HG03097 (cell line): ENCODE results near the gene GNB1.

Experiments
- ATAC-seq: cut with Tn5 transposase; IDR thresholded peaks from one replicate; pipeline ENCODE4 v1.9.1; 2021; ENCODE audit not compliant: unreplicated experiment, low FRiP score

Gene GNB1

GRCh38 chr1:1832820-1833219 is 58.1 kb downstream of the GNB1 start:
- no peak for ATAC-seq

GRCh38 chr1:1832166-1832565 is 58.7 kb downstream of the GNB1 start:
- ATAC-seq = no peak

GRCh38 chr1:1827089-1827848 is 63.6 kb downstream of the GNB1 start:
- ATAC-seq = no peak

- ATAC-seq = no peak
Observed at GRCh38 chr1:1826356-1827088, 64.4 kb downstream of the GNB1 start.

- no peak for ATAC-seq
Observed at GRCh38 chr1:1825217-1825616, 65.7 kb downstream of the GNB1 start.

- ATAC-seq = no peak
Observed at GRCh38 chr1:1819762-1820161, 71.1 kb downstream of the GNB1 start.

GRCh38 chr1:1817221-1817620 is 73.7 kb downstream of the GNB1 start:
- ATAC-seq = no peak

GRCh38 chr1:1815606-1816281 is 75.1 kb downstream of the GNB1 start:
- ATAC-seq = no peak

- ATAC-seq = no peak
Observed at GRCh38 chr1:1809489-1809888, 81.4 kb downstream of the GNB1 start.

- ATAC-seq = no peak
Observed at GRCh38 chr1:1808206-1808605, 82.7 kb downstream of the GNB1 start.

GRCh38 chr1:1806890-1807289 is 84.0 kb downstream of the GNB1 start:
- no peak for ATAC-seq

- no peak for ATAC-seq
Observed at GRCh38 chr1:1804301-1804700, 86.6 kb downstream of the GNB1 start.

GRCh38 chr1:1802871-1803270 is 88.0 kb downstream of the GNB1 start:
- no peak for ATAC-seq

GRCh38 chr1:1799716-1800115 is 91.2 kb downstream of the GNB1 start:
- peak; percentile 50 for ATAC-seq

- ATAC-seq = no peak
Observed at GRCh38 chr1:1797731-1798341, 93.1 kb downstream of the GNB1 start.

- no peak for ATAC-seq
Observed at GRCh38 chr1:1796466-1796865, 94.4 kb downstream of the GNB1 start.

GRCh38 chr1:1794999-1795398 is 95.9 kb downstream of the GNB1 start:
- no peak for ATAC-seq

GRCh38 chr1:1793481-1794244 is 97.2 kb downstream of the GNB1 start:
- ATAC-seq = no peak

- no peak for ATAC-seq
Observed at GRCh38 chr1:1788646-1789431, 102.0 kb downstream of the GNB1 start.

GRCh38 chr1:1788136-1788535 is 102.8 kb downstream of the GNB1 start:
- no peak for ATAC-seq
